Fibroblast of villous mesenchyme (primary cell): ENCODE measurements around the gene UBQLN4. TPM values are rescaled to one million over a fixed set of nuclear protein-coding genes. Genes with fewer than 3 reads are reported as not detected.

Experiments
- DNase-seq: peaks from one replicate; pipeline ENCODE4 v3.0.0-alpha.2; 2010; ENCODE audit warnings: low read depth
- H3K4me3 ChIP-seq: 2 replicates; pipeline ENCODE4 v1.5.1; 2011; ENCODE audit warnings: low read depth, mild to moderate bottlenecking, low read length
- CTCF ChIP-seq: IDR thresholded peaks from 2 replicates; pipeline ENCODE4 v1.5.1; 2012; ENCODE audit warnings: low read depth, mild to moderate bottlenecking, low read length; ENCODE audit not compliant: insufficient read depth
- total RNA-seq: library from RNA; depleted of rRNA; stranded (reverse); fragments of >200 nt; gene quantifications from 2 replicates; pipeline ENCODE4 v1.2.3, GENCODE V29; 2012

UBQLN4 gene
- total RNA-seq, 1 donor, result 20.3 TPM

GRCh38 chr1:155993595-155993994 is 60.0 kb downstream of the UBQLN4 start:
- DNase-seq, result no peak
- H3K4me3 ChIP-seq, result no peak overlapping the region
- TF ChIP-seq CTCF, result no peak

GRCh38 chr1:155990005-155990739 is 63.4 kb downstream of the UBQLN4 start:
- no peak for DNase-seq
- no peak overlapping the region for H3K4me3 ChIP-seq
- TF ChIP-seq CTCF, result no peak

- peak; percentile 73 for DNase-seq
Observed at GRCh38 chr1:155989242-155990004, 64.2 kb downstream of the UBQLN4 start.

More at GRCh38 chr1:155989242-155990004, 64.2 kb downstream of the UBQLN4 start:
- TF ChIP-seq CTCF, result peak; percentile 99
- no peak overlapping the region for H3K4me3 ChIP-seq

Other genes with a start within 250 kb of the UBQLN4 start
- 35.8 and 42.7 TPM in 2 replicates for gene GON4L, start 196.6 kb downstream of the UBQLN4 start, total RNA-seq
- gene SYT11, start 194.2 kb downstream of the UBQLN4 start, total RNA-seq, result 27.4 and 47.5 TPM in 2 replicates
- 44.5 and 54.8 TPM in 2 replicates for gene RIT1, start 142.4 kb downstream of the UBQLN4 start, total RNA-seq
- 23.8 and 42.7 TPM in 2 replicates for gene KHDC4, start 119.4 kb downstream of the UBQLN4 start, total RNA-seq
- gene RXFP4, start 112.2 kb downstream of the UBQLN4 start, total RNA-seq, result not detected in 2 replicates
- 137 and 146 TPM in 2 replicates for gene ARHGEF2, start 75.3 kb downstream of the UBQLN4 start, total RNA-seq
- gene SSR2, start 32.8 kb downstream of the UBQLN4 start, total RNA-seq, result 381 and 386 TPM in 2 replicates
- 38.3 and 40.6 TPM in 2 replicates for gene LAMTOR2, start 984 bp upstream of the UBQLN4 start, total RNA-seq
- gene RAB25, start 7.4 kb upstream of the UBQLN4 start, total RNA-seq, result not detected in 2 replicates
- gene MEX3A, start 28.7 kb upstream of the UBQLN4 start, total RNA-seq, result 1.7 and 1.9 TPM in 2 replicates
- 694 and 1,059 TPM in 2 replicates for gene LMNA, start 60.9 kb upstream of the UBQLN4 start, total RNA-seq
- gene SEMA4A, start 99.8 kb upstream of the UBQLN4 start, total RNA-seq, result 0.43 and 0.64 TPM in 2 replicates
- 17.1 and 18.6 TPM in 2 replicates for gene SLC25A44, start 140.3 kb upstream of the UBQLN4 start, total RNA-seq
- 30.2 and 50.9 TPM in 2 replicates for gene PMF1, start 159.2 kb upstream of the UBQLN4 start, total RNA-seq
- gene BGLAP, start 188.4 kb upstream of the UBQLN4 start, total RNA-seq, result not detected in 2 replicates
- gene PAQR6, start 194.3 kb upstream of the UBQLN4 start, total RNA-seq, result 0.43 and 0.64 TPM in 2 replicates
- 52.2 and 63.5 TPM in 2 replicates for gene SMG5, start 229.0 kb upstream of the UBQLN4 start, total RNA-seq
- gene TMEM79, start 230.5 kb upstream of the UBQLN4 start, total RNA-seq, result 0.86 and 1.3 TPM in 2 replicates
- gene GLMP, start 241.9 kb upstream of the UBQLN4 start, total RNA-seq, result 55.3 and 55.4 TPM in 2 replicates
- 0.32 TPM in 1 of 2 replicates, not detected in the other for gene VHLL, start 245.5 kb upstream of the UBQLN4 start, total RNA-seq